CD14-positive monocyte (primary cell): ENCODE data around the gene RBM42. TPM values are rescaled to one million over a fixed set of nuclear protein-coding genes. Genes with fewer than 3 reads are reported as not detected.

ENCODE experiments used
- DNase-seq, 3 donors: peaks; one replicate each; pipeline ENCODE4 v3.0.0-alpha.2; 2011 to 2022
- H2AFZ ChIP-seq: 2 replicates; pipeline ENCODE4 v1.6.0; 2012; ENCODE audit warnings: mild to moderate bottlenecking, low read depth, low read length, inconsistent platforms; ENCODE audit not compliant: insufficient read depth, poor library complexity, severe bottlenecking
- H3K27ac ChIP-seq, 2 donors: 1 replicate in 1 of 2; 2 replicates in 1 of 2; pipeline ENCODE4 v1.5.1; 2012 to 2013; ENCODE audit warnings: low read length in 2 of 2, control low read depth in 1 of 2, inconsistent platforms in 1 of 2, low read depth in 1 of 2, mild to moderate bottlenecking in 1 of 2
- H3K27me3 ChIP-seq, 2 donors: one replicate each; pipeline versions ENCODE4 v1.6.0 to v1.6.1; 2011 to 2013; ENCODE audit warnings: low read length in 2 of 2; ENCODE audit not compliant: control insufficient read depth in 2 of 2, insufficient read depth in 2 of 2
- H3K36me3 ChIP-seq, 2 donors: replicated peaks in 1 of 2; 1 replicate in 1 of 2; 2 replicates in 1 of 2; pipeline versions ENCODE4 v1.5.1 to v1.6.1; 2012 to 2013; ENCODE audit warnings: low read length in 2 of 2, control low read depth in 1 of 2, inconsistent platforms in 1 of 2, mild to moderate bottlenecking in 1 of 2; ENCODE audit not compliant: insufficient read depth in 2 of 2, control insufficient read depth in 1 of 2
- H3K4me1 ChIP-seq, 2 donors: 1 replicate in 1 of 2; 2 replicates in 1 of 2; pipeline versions ENCODE4 v1.5.1 to v1.6.1; 2012 to 2013; ENCODE audit warnings: low read length in 2 of 2, control low read depth in 1 of 2, inconsistent platforms in 1 of 2, mild to moderate bottlenecking in 1 of 2, moderate library complexity in 1 of 2; ENCODE audit not compliant: insufficient read depth in 2 of 2, control insufficient read depth in 1 of 2
- H3K4me2 ChIP-seq: replicated peaks from 2 replicates; pipeline ENCODE3; 2012; ENCODE audit warnings: low read length, moderate library complexity, mild to moderate bottlenecking; ENCODE audit not compliant: poor library complexity, severe bottlenecking; ENCODE audit errors: extremely low read depth
- H3K4me3 ChIP-seq, 3 experiments: fragments of 200-600 bp in 1 of 3; sonication (generic) in 1 of 3; replicated peaks in 1 of 3; 1 replicate in 2 of 3; 2 replicates in 1 of 3; pipeline ENCODE4 v1.5.1; 2011 to 2013; ENCODE audit warnings: low read length in 3 of 3, mild to moderate bottlenecking in 3 of 3, control low read depth in 2 of 3, low read depth in 2 of 3, inconsistent platforms in 1 of 3, moderate library complexity in 1 of 3
- H3K79me2 ChIP-seq: 2 replicates; pipeline ENCODE4 v1.6.0; 2012; ENCODE audit warnings: mild to moderate bottlenecking, control low read depth, inconsistent platforms, low read length, moderate library complexity; ENCODE audit not compliant: insufficient read depth
- H3K9ac ChIP-seq: 2 replicates; pipeline ENCODE4 v1.6.0; 2017; ENCODE audit warnings: low read length, mild to moderate bottlenecking; ENCODE audit not compliant: insufficient read depth, poor library complexity, severe bottlenecking
- H3K9me3 ChIP-seq, 2 donors: replicated peaks in 1 of 2; 1 replicate in 1 of 2; 2 replicates in 1 of 2; pipeline versions ENCODE4 v1.5.1 to v1.6.1; 2012 to 2013; ENCODE audit warnings: low read length in 2 of 2, control low read depth in 1 of 2; ENCODE audit not compliant: control insufficient read depth in 1 of 2, insufficient read depth in 1 of 2
- H4K20me1 ChIP-seq: 2 replicates; pipeline ENCODE4 v1.6.0; 2012; ENCODE audit warnings: mild to moderate bottlenecking, low read length, control low read depth, moderate library complexity; ENCODE audit not compliant: insufficient read depth
- H3K27ac Mint-ChIP-seq, 7 donors: one replicate each; pipeline ENCODE4 v1.8.0; 2020; ENCODE audit warnings: mild to moderate bottlenecking in 7 of 7, mixed read lengths in 7 of 7, moderate library complexity in 6 of 7, inconsistent platforms in 2 of 7
- H3K27me3 Mint-ChIP-seq, 3 donors: one replicate each; pipeline ENCODE4 v1.8.0; 2021 to 2022; ENCODE audit warnings: low read depth in 3 of 3, mild to moderate bottlenecking in 3 of 3, mixed read lengths in 3 of 3, moderate library complexity in 3 of 3, inconsistent platforms in 1 of 3
- H3K36me3 Mint-ChIP-seq, 2 donors: one replicate each; pipeline ENCODE4 v1.8.0; 2020; ENCODE audit warnings: mixed read lengths in 2 of 2, inconsistent platforms in 1 of 2, mild to moderate bottlenecking in 1 of 2
- H3K4me1 Mint-ChIP-seq: one replicate; pipeline ENCODE4 v1.8.0; 2020; ENCODE audit warnings: mild to moderate bottlenecking, mixed read lengths
- H3K4me3 Mint-ChIP-seq, 2 donors: one replicate each; pipeline ENCODE4 v1.8.0; 2020; ENCODE audit warnings: mild to moderate bottlenecking in 2 of 2, mixed read lengths in 2 of 2, moderate library complexity in 1 of 2
- H3K9me3 Mint-ChIP-seq, 7 donors: one replicate each; pipeline ENCODE4 v1.8.0; 2020 to 2022; ENCODE audit warnings: mixed read lengths in 7 of 7, mild to moderate bottlenecking in 6 of 7, moderate library complexity in 6 of 7, inconsistent platforms in 2 of 7
- WGBS: methylation state at CpG from one replicate; pipeline ENCODE4 v1.1.5; 2013; ENCODE audit warnings: missing lambda C conversion rate; ENCODE audit not compliant: insufficient coverage; 5-methylcytosine and 5-hydroxymethylcytosine counted together
- intact Hi-C, 2 donors: fragments of 100-400 bp; cut with micrococcal nuclease; formaldehyde crosslinking; loops; one replicate each; pipeline versions ENCODE4 v1.15.0 to v1.15.1; 2023
- polyA plus RNA-seq, 3 donors: library from polyadenylated mRNA; depleted of rRNA in 1 of 3; unstranded in 2 of 3; stranded (reverse) in 1 of 3; fragments of 300-500 nt in 2 of 3; fragments of >200 nt in 1 of 3; fragmentation: Illumina TruSeq in 2 of 3; gene quantifications; 1 replicate in 2 of 3; 2 replicates in 1 of 3; pipeline ENCODE4 v1.2.3, GENCODE V29; 2012 to 2021
- TF ChIP-seq, protein P1 (sequence below): fragments of 200-600 bp; IDR thresholded peaks from one replicate; pipeline ENCODE4 v1.8.0; 2022; ENCODE audit warnings: antibody characterized with exemption, mild to moderate bottlenecking

Gene RBM42
- polyA plus RNA-seq, 3 donors, result 29.5 to 53.3 (median 50.3) TPM

- DNase-seq, result no peak
- intact Hi-C loops, result no loop called here
- Mint-ChIP-seq H3K27ac (no peak overlapping the region), H3K9me3 (peaks cover 0 to 4% (median 0%) of the 10 kb centered on the region in 7 donors), H3K4me3 (no peak overlapping the region), H3K27me3 (peaks cover 11 to 15% (median 14%) of the 10 kb centered on the region in 3 donors), H3K4me1 (no peaks in the 10 kb centered on the region), H3K36me3 (peaks cover 0 to 11% of the 10 kb centered on the region in 2 donors)
- no peak overlapping the region for H3K27ac ChIP-seq
- no peak overlapping the region for H3K4me3 ChIP-seq
- WGBS, result 71% methylated on average over 6 of the region's 7 CpGs
- H3K79me2 ChIP-seq, result no peaks in the 10 kb centered on the region
- H3K9me3 ChIP-seq, result no peaks in the 10 kb centered on the region
- H4K20me1 ChIP-seq, result peaks cover 6% of the 10 kb centered on the region
- H3K4me1 ChIP-seq, result no peaks in the 10 kb centered on the region
- H3K27me3 ChIP-seq, result no peaks in the 10 kb centered on the region
- TF ChIP-seq, protein P1, sequence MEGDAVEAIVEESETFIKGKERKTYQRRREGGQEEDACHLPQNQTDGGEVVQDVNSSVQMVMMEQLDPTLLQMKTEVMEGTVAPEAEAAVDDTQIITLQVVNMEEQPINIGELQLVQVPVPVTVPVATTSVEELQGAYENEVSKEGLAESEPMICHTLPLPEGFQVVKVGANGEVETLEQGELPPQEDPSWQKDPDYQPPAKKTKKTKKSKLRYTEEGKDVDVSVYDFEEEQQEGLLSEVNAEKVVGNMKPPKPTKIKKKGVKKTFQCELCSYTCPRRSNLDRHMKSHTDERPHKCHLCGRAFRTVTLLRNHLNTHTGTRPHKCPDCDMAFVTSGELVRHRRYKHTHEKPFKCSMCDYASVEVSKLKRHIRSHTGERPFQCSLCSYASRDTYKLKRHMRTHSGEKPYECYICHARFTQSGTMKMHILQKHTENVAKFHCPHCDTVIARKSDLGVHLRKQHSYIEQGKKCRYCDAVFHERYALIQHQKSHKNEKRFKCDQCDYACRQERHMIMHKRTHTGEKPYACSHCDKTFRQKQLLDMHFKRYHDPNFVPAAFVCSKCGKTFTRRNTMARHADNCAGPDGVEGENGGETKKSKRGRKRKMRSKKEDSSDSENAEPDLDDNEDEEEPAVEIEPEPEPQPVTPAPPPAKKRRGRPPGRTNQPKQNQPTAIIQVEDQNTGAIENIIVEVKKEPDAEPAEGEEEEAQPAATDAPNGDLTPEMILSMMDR, result no peak
- H3K4me2 ChIP-seq, result no peak overlapping the region
- no peak overlapping the region for H2AFZ ChIP-seq
- peaks cover 25 to 26% of the 10 kb centered on the region in 2 donors for H3K36me3 ChIP-seq
- no peak overlapping the region for H3K9ac ChIP-seq
These were observed 36.8 kb downstream of the RBM42 start for GRCh38 chr19:35665604-35666003.

- Mint-ChIP-seq H3K9me3 (peaks cover 0 to 4% (median 0%) of the 10 kb centered on the region in 7 donors), H3K4me3 (no peak within 1 kb of the TSS), H3K27ac (peak within 1 kb of the TSS in 1 of 7 donors; percentile 31), H3K4me1 (no peaks in the 10 kb centered on the region), H3K36me3 (peaks cover 0 to 11% of the 10 kb centered on the region in 2 donors), H3K27me3 (peaks cover 17 to 20% (median 19%) of the 10 kb centered on the region in 3 donors)
- 86% methylated on average over 11 of the region's 16 CpGs for WGBS
- DNase-seq, result no peak
- peaks cover 2% of the 10 kb centered on the region for H4K20me1 ChIP-seq
- no peak within 1 kb of the TSS for H3K4me3 ChIP-seq
- H3K79me2 ChIP-seq, result no peaks in the 10 kb centered on the region
- TF ChIP-seq, protein P1, result no peak
- H3K27me3 ChIP-seq, result no peaks in the 10 kb centered on the region
- peaks cover 21% of the 10 kb centered on the region in 2 donors for H3K36me3 ChIP-seq
- H3K27ac ChIP-seq, result no peak within 1 kb of the TSS
- H3K4me1 ChIP-seq, result no peaks in the 10 kb centered on the region
- H3K9me3 ChIP-seq, result no peaks in the 10 kb centered on the region
- no peak within 1 kb of the TSS for H3K4me2 ChIP-seq
- intact Hi-C loops, result no loop called here
- H2AFZ ChIP-seq, result no peak within 1 kb of the TSS
- H3K9ac ChIP-seq, result no peak within 1 kb of the TSS
These were observed 37.5 kb downstream of the RBM42 start, which contains the start of gene UPK1A for GRCh38 chr19:35666251-35666913. Gene UPK1A, plus strand, starts transcription at chr19:35666517. Its CDS starts 296 bp downstream, at chr19:35666813.
